C4-2B (cell line): ENCODE data around the gene MAP3K15.
A peak's percentile ranks its signal among the peaks of the same experiment; 100 is the strongest.

Source experiments
- H3K27ac ChIP-seq: fragments of 450-650 bp; 2 replicates; pipeline ENCODE4 v1.5.1; 2017
- ZFX ChIP-seq: fragments of 450-650 bp; IDR thresholded peaks from 2 replicates; pipeline ENCODE4 v1.6.1; 2017
- TF ChIP-seq, protein P1 (sequence below): fragments of 450-650 bp; conservative IDR thresholded peaks from 2 replicates; pipeline ENCODE4 v1.5.1; 2017; ENCODE audit warnings: mild to moderate bottlenecking

The MAP3K15 gene

GRCh38 chrX:19360903-19361302 lies 154.4 kb downstream of the MAP3K15 start:
- H3K27ac ChIP-seq: no peak overlapping the region
- no peak for TF ChIP-seq ZFX
- TF ChIP-seq, protein P1, sequence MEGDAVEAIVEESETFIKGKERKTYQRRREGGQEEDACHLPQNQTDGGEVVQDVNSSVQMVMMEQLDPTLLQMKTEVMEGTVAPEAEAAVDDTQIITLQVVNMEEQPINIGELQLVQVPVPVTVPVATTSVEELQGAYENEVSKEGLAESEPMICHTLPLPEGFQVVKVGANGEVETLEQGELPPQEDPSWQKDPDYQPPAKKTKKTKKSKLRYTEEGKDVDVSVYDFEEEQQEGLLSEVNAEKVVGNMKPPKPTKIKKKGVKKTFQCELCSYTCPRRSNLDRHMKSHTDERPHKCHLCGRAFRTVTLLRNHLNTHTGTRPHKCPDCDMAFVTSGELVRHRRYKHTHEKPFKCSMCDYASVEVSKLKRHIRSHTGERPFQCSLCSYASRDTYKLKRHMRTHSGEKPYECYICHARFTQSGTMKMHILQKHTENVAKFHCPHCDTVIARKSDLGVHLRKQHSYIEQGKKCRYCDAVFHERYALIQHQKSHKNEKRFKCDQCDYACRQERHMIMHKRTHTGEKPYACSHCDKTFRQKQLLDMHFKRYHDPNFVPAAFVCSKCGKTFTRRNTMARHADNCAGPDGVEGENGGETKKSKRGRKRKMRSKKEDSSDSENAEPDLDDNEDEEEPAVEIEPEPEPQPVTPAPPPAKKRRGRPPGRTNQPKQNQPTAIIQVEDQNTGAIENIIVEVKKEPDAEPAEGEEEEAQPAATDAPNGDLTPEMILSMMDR: no peak

DNA sequence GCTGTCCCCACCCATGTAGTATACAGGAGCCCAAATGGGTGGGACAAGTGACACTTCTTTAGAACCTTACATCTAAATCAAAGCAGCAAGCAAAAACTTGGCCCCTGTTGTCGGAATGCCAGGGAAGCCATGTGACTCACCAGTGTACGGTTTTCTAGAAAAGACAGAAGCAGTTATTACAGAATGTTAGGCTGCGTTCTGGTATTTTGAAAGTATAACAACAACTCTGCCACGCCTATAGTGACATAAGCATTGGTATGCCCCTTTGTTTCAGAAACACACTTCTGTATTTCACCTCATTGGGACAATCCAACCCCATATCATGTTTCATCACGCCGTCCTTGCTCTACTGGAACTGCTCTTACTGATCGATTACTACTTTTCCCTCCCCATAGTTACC lies 156.8 kb downstream of the MAP3K15 start:
- no peak overlapping the region for H3K27ac ChIP-seq
- no peak for TF ChIP-seq ZFX
- TF ChIP-seq, protein P1: no peak

GRCh38 chrX:19354625-19355024 lies 160.7 kb downstream of the MAP3K15 start:
- no peak overlapping the region for H3K27ac ChIP-seq
- TF ChIP-seq, protein P1: no peak
- no peak for TF ChIP-seq ZFX

DNA sequence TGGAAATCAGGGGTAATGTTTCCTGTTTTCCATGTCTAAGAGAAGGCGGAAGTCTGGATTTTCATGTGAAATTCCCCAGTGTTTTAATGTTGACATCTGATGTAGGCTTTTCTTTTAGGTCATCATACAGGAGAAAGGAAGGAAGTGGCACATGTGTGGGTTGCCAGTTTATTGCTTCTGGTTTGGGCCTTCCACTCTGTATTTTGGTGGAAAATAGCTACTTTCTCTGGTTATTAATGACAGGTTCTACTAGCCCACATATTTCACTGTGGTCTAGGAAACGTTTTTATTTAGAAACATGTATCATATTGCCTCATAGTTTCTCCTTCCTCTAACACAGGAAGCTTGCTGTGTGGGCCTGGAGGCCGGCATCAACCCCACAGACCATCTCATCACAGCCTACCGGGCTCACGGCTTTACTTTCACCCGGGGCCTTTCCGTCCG lies 164.3 kb downstream of the MAP3K15 start:
- no peak for TF ChIP-seq ZFX
- TF ChIP-seq, protein P1: no peak
- no peak overlapping the region for H3K27ac ChIP-seq

- no peak for TF ChIP-seq ZFX
- TF ChIP-seq, protein P1: no peak
- no peak overlapping the region for H3K27ac ChIP-seq
Measured at GRCh38 chrX:19349264-19349663, 166.0 kb downstream of the MAP3K15 start.

DNA sequence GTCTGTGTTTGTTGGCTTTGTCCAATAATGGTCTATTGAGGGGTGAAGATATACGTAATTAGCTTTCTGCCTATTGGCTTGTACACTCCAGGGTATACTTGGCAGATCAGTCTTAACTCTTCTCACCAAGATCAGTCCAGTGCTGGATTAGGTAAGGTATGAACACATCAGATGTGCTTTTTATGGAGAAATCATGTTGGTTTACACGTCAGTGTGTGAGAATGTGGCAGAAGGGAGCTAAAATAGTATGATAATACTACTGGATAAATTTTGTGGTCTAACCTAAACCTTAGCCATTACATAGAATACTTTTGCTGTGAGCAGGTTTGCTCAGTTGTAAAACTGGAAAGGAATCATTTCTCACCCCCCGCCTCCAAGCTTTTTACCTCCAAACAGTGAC lies 167.4 kb downstream of the MAP3K15 start:
- no peak for TF ChIP-seq ZFX
- TF ChIP-seq, protein P1: no peak
- no peak overlapping the region for H3K27ac ChIP-seq

DNA sequence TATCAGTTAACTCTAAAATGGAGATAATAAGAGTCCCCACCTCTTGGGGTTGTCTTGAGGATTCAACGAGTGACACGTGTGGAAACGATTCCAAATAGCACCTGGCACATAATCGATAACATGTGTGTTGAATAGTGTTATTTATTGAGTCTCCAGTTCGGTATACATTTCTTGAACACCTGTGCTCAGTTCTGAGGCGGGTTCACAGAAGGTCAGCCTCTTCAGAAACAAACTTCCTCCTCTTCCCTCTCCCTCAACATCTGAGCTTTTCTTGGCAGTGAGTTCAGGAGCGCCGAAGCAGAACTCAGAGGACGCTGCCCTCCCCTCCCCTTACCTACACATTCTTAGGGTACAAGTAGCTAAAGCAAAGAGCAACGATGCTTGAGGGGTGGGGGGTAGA lies 170.6 kb downstream of the MAP3K15 start:
- H3K27ac ChIP-seq: peak overlapping the region; percentile 93
- TF ChIP-seq, protein P1: no peak
- no peak for TF ChIP-seq ZFX
